H1 (cell line): Measurements from ENCODE around the gene SPTSSB. TPM values are rescaled to one million over a fixed set of nuclear protein-coding genes. Genes with fewer than 3 reads are reported as not detected.

ENCODE experiments used
- CTCF ChIA-PET: fragments of 300-600 bp; sonication (Branson Sonifier 250); formaldehyde crosslinking; loops from one replicate; lab custom pipeline; 2021; ENCODE audit not compliant: partially characterized antibody; lab: Charles Lee
- POLR2A ChIA-PET: fragments of 300-600 bp; sonication (Branson Sonifier 250); formaldehyde crosslinking; loops from one replicate; lab custom pipeline; 2021; ENCODE audit warnings: inconsistent platforms; ENCODE audit not compliant: partially characterized antibody; lab: Charles Lee
- DNase-seq, 2 experiments: peaks; one replicate each; pipeline versions ENCODE4 v3.0.0 to v3.0.0-alpha.2; 2010 to 2022; ENCODE audit warnings: low spot score in 2 of 2, low read depth in 1 of 2, mixed read lengths in 1 of 2
- FAIRE-seq: peaks from 2 replicates; lab custom pipeline; 2011; peaks lifted over from hg19 to GRCh38; lab: Jason Lieb, UNC
- H2AFZ ChIP-seq: 2 replicates; pipeline ENCODE4 v1.8.1; 2012; ENCODE audit warnings: low read length, inconsistent platforms
- H2AK5ac ChIP-seq: 2 replicates; pipeline ENCODE4 v1.6.1; 2013; ENCODE audit warnings: low read depth, low read length
- H2BK120ac ChIP-seq: replicated peaks from 2 replicates; pipeline ENCODE3; 2013; ENCODE audit warnings: low read depth, low read length, inconsistent platforms
- H2BK12ac ChIP-seq: 2 replicates; pipeline ENCODE4 v1.6.1; 2013; ENCODE audit warnings: low read depth, low read length
- H2BK15ac ChIP-seq: 2 replicates; pipeline ENCODE4 v1.6.1; 2013; ENCODE audit warnings: low read length
- H2BK20ac ChIP-seq: 2 replicates; pipeline ENCODE4 v1.6.1; 2013; ENCODE audit warnings: low read length
- H2BK5ac ChIP-seq: 2 replicates; pipeline ENCODE4 v1.6.1; 2013; ENCODE audit warnings: low read depth, low read length
- H3K14ac ChIP-seq: 2 replicates; pipeline ENCODE4 v1.6.1; 2013; ENCODE audit warnings: inconsistent platforms; ENCODE audit not compliant: insufficient read length
- H3K18ac ChIP-seq: 2 replicates; pipeline ENCODE4 v1.6.1; 2013; ENCODE audit warnings: low read length; ENCODE audit errors: extremely low read depth
- H3K23ac ChIP-seq: 2 replicates; pipeline ENCODE4 v1.6.1; 2013; ENCODE audit warnings: inconsistent platforms; ENCODE audit not compliant: insufficient read length
- H3K23me2 ChIP-seq: 2 replicates; pipeline ENCODE4 v1.6.1; 2013; ENCODE audit warnings: low read depth, low read length
- H3K27ac ChIP-seq: 2 replicates; pipeline ENCODE4 v1.6.1; 2011; ENCODE audit warnings: low read depth, low read length, inconsistent platforms
- H3K27me3 ChIP-seq, 4 experiments: replicated peaks in 1 of 4; 1 replicate in 1 of 4; 2 replicates in 3 of 4; pipeline versions ENCODE4 v1.6.1 to v1.8.1; 2011 to 2013; ENCODE audit warnings: low read length in 3 of 4, mild to moderate bottlenecking in 3 of 4, inconsistent platforms in 2 of 4, mixed read lengths in 2 of 4, moderate library complexity in 1 of 4; ENCODE audit not compliant: control insufficient read depth in 3 of 4, insufficient read depth in 3 of 4; ENCODE audit errors: extremely low read depth in 1 of 4
- H3K36me3 ChIP-seq, 4 experiments: 2 replicates each; pipeline versions ENCODE4 v1.6.1 to v1.8.1; 2011 to 2013; ENCODE audit warnings: mild to moderate bottlenecking in 4 of 4, low read length in 3 of 4, moderate library complexity in 2 of 4, control low read depth in 1 of 4, inconsistent platforms in 1 of 4; ENCODE audit not compliant: insufficient read depth in 4 of 4, control insufficient read depth in 2 of 4
- H3K4ac ChIP-seq: replicated peaks from 2 replicates; pipeline ENCODE3; 2013; ENCODE audit warnings: low read length, low read depth, mixed read lengths, inconsistent platforms; ENCODE audit not compliant: insufficient read length
- H3K4me1 ChIP-seq, 4 experiments: replicated peaks in 1 of 4; 1 replicate in 1 of 4; 2 replicates in 3 of 4; pipeline versions ENCODE4 v1.6.1 to v1.8.1; 2011 to 2013; ENCODE audit warnings: low read length in 3 of 4, inconsistent platforms in 2 of 4, mixed read lengths in 1 of 4; ENCODE audit not compliant: insufficient read depth in 4 of 4, control insufficient read depth in 3 of 4
- H3K4me2 ChIP-seq, 2 experiments: 2 replicates each; pipeline versions ENCODE4 v1.6.1 to v1.8.1; 2011 to 2013; ENCODE audit warnings: low read depth in 2 of 2, low read length in 2 of 2, control low read depth in 1 of 2, inconsistent platforms in 1 of 2, mild to moderate bottlenecking in 1 of 2; ENCODE audit not compliant: insufficient read depth in 1 of 2
- H3K4me3 ChIP-seq, 4 experiments: fragments of 200-600, 300-600 bp in 1 of 4; sonication (generic), shearing (Covaris generic), sonication (Bioruptor Twin) in 1 of 4; 2 replicates each; pipeline versions ENCODE4 v1.5.1 to v1.8.1; 2011 to 2016; ENCODE audit warnings: low read length in 4 of 4, low read depth in 3 of 4, control low read depth in 2 of 4, inconsistent platforms in 2 of 4, mild to moderate bottlenecking in 2 of 4, mixed read lengths in 1 of 4, moderate library complexity in 1 of 4; ENCODE audit not compliant: insufficient read depth in 2 of 4; ENCODE audit errors: extremely low read depth in 1 of 4
- H3K56ac ChIP-seq: replicated peaks from 2 replicates; pipeline ENCODE3; 2013; ENCODE audit warnings: low read depth, mild to moderate bottlenecking, mixed read lengths, low read length, inconsistent platforms; ENCODE audit not compliant: insufficient read length
- H3K79me1 ChIP-seq: 2 replicates; pipeline ENCODE4 v1.6.1; 2013; ENCODE audit warnings: low read depth, low read length, control low read depth
- H3K79me2 ChIP-seq, 2 experiments: 2 replicates each; pipeline versions ENCODE4 v1.6.1 to v1.8.1; 2012 to 2013; ENCODE audit warnings: low read length in 2 of 2, mild to moderate bottlenecking in 2 of 2, inconsistent platforms in 1 of 2; ENCODE audit not compliant: insufficient read depth in 2 of 2, control insufficient read depth in 1 of 2
- H3K9ac ChIP-seq, 4 experiments: replicated peaks in 1 of 4; 1 replicate in 1 of 4; 2 replicates in 3 of 4; pipeline versions ENCODE4 v1.6.1 to v1.8.1; 2011 to 2013; ENCODE audit warnings: low read depth in 3 of 4, low read length in 3 of 4, control low read depth in 2 of 4, mild to moderate bottlenecking in 2 of 4, moderate library complexity in 2 of 4, inconsistent platforms in 1 of 4; ENCODE audit errors: extremely low read depth in 1 of 4
- H3K9me3 ChIP-seq, 2 experiments: 2 replicates each; pipeline versions ENCODE4 v1.6.1 to v1.8.1; 2012 to 2013; ENCODE audit warnings: mild to moderate bottlenecking in 2 of 2, moderate library complexity in 2 of 2, control low read depth in 1 of 2, inconsistent platforms in 1 of 2, low read depth in 1 of 2, low read length in 1 of 2, mixed read lengths in 1 of 2; ENCODE audit not compliant: insufficient read depth in 2 of 2
- H4K20me1 ChIP-seq, 2 experiments: replicated peaks in 1 of 2; 2 replicates each; pipeline versions ENCODE3 to v1.8.1; 2011 to 2013; ENCODE audit warnings: inconsistent platforms in 2 of 2, low read length in 2 of 2, mild to moderate bottlenecking in 1 of 2; ENCODE audit not compliant: insufficient read depth in 2 of 2, control insufficient read depth in 1 of 2
- H4K5ac ChIP-seq: 2 replicates; pipeline ENCODE4 v1.6.1; 2013; ENCODE audit warnings: low read length, low read depth, mixed read lengths, inconsistent platforms; ENCODE audit not compliant: insufficient read length
- H4K8ac ChIP-seq: 2 replicates; pipeline ENCODE4 v1.8.0; 2013; ENCODE audit warnings: mild to moderate bottlenecking, moderate library complexity, low read length, inconsistent platforms; ENCODE audit not compliant: insufficient read depth; ENCODE audit errors: extremely low read depth
- H4K91ac ChIP-seq: replicated peaks from 2 replicates; pipeline ENCODE3; 2013; ENCODE audit warnings: low read length, mixed read lengths, inconsistent platforms; ENCODE audit not compliant: insufficient read length
- CTCF ChIP-seq, 3 experiments: IDR thresholded peaks; 1 replicate in 2 of 3; 2 replicates in 1 of 3; pipeline versions ENCODE4 v1.5.1 to v1.6.1; 2011; ENCODE audit warnings: low read length in 3 of 3, mild to moderate bottlenecking in 3 of 3, inconsistent platforms in 2 of 3, low read depth in 1 of 3, moderate library complexity in 1 of 3; ENCODE audit not compliant: insufficient read depth in 1 of 3; ENCODE audit errors: control extremely low read depth in 1 of 3
- NRF1 ChIP-seq: IDR thresholded peaks from 2 replicates; pipeline ENCODE4 v1.6.1; 2011; ENCODE audit warnings: mild to moderate bottlenecking, low read depth, low read length, improper control_type of control experiment
- TCF12 ChIP-seq: IDR thresholded peaks from 2 replicates; pipeline ENCODE4 v1.6.1; 2011; ENCODE audit warnings: low read depth, mild to moderate bottlenecking, low read length
- ZNF274 ChIP-seq: IDR thresholded peaks from 2 replicates; pipeline ENCODE4 v1.7.0; 2012; ENCODE audit warnings: low read length, borderline replicate concordance; ENCODE audit errors: extremely low read depth
- WGBS, 2 experiments: shearing (Covaris generic) in 1 of 2; methylation state at CpG; one replicate each; pipeline versions ENCODE4 v1.1.6 to v1.1.7; 2013 to 2015; ENCODE audit warnings: low lambda C conversion rate in 2 of 2, mixed read lengths in 2 of 2, inconsistent platforms in 1 of 2, low coverage in 1 of 2, missing lambda C conversion rate in 1 of 2; ENCODE audit not compliant: insufficient replicate concordance in 2 of 2, insufficient coverage in 1 of 2, insufficient read length in 1 of 2; ENCODE audit errors: extremely low coverage in 1 of 2, missing lambda C conversion rate in 1 of 2; 5-methylcytosine and 5-hydroxymethylcytosine counted together
- polyA plus RNA-seq, 7 experiments: library from polyadenylated mRNA; depleted of rRNA in 3 of 7; stranded (reverse) in 5 of 7; unstranded in 2 of 7; fragments of >200 nt in 5 of 7; fragments of 200-250 nt in 2 of 7; gene quantifications; 1 replicate in 5 of 7; 2 replicates in 1 of 7; 4 replicates in 1 of 7; pipeline versions ENCODE4 v1.2.1 to v1.2.3, GENCODE V29; 2011 to 2013; ENCODE audit warnings: missing spikeins in 2 of 7, mixed read lengths in 2 of 7
- total RNA-seq: library from RNA; stranded (reverse); fragmentation: NEBNext Ultra II Directional; extraction: Animal tissue kit (Norgen Biotek cat#: 25700); gene quantifications from 2 replicates; pipeline ENCODE4 v1.2.1, GENCODE V29; 2021

SPTSSB gene
- total and polyA plus RNA-seq, 2 of the 8 experiments (the other 6 are each of a cell fraction or from before 2014, with no cell fraction given), result 33.4 to 52.5 TPM

- H3K4me2 ChIP-seq, result no peak overlapping the region
- WGBS, 2 experiments, result 88% methylated on average over 2 of the region's 2 CpGs; no CpG with 5 or more reads in 1 of the 2 experiments
- H3K18ac ChIP-seq, result no peak overlapping the region
- no peak overlapping the region for H2BK20ac ChIP-seq
- no peak overlapping the region for H4K91ac ChIP-seq
- H4K8ac ChIP-seq, result no peak overlapping the region
- no peak overlapping the region for H3K4me3 ChIP-seq
- H3K4me1 ChIP-seq, result no peaks in the 10 kb centered on the region
- H2AK5ac ChIP-seq, result no peak overlapping the region
- no peak overlapping the region for H2BK12ac ChIP-seq
- H3K36me3 ChIP-seq, result peaks cover 0 to 3% (median 0%) of the 10 kb centered on the region in 4 experiments; a peak in 1 of 8 replicates
- no peaks in the 10 kb centered on the region for H3K23me2 ChIP-seq
- no peaks in the 10 kb centered on the region for H3K27me3 ChIP-seq
- H2BK5ac ChIP-seq, result no peak overlapping the region
- FAIRE-seq (no peak), DNase-seq (no peak)
- ChIA-PET CTCF (interaction anchor here (2.5 kb wide), 1 partner anchor 11 kb away, joined by 7 read pairs; no protein-coding TSS in a partner anchor), POLR2A (no interaction called here)
- no peak overlapping the region for H3K4ac ChIP-seq
- no peak overlapping the region for H3K27ac ChIP-seq
- no peak overlapping the region for H3K23ac ChIP-seq
- no peaks in the 10 kb centered on the region for H3K79me2 ChIP-seq
- no peak overlapping the region for H2BK120ac ChIP-seq
- H4K5ac ChIP-seq, result no peak overlapping the region
- H2BK15ac ChIP-seq, result no peak overlapping the region
- TF ChIP-seq NRF1, result no peak
- no peak for TF ChIP-seq ZNF274
- TF ChIP-seq TCF12, result no peak
- TF ChIP-seq CTCF (IDR thresholded peaks at IDR 0.05; ENCODE audit: control extremely low read depth in 1 of 3, insufficient read depth in 1 of 3, low read depth in 1 of 3, low read length in 3 of 3), result no peak
- no peak overlapping the region for H3K56ac ChIP-seq
- no peak overlapping the region for H3K9ac ChIP-seq
- H3K14ac ChIP-seq, result no peak overlapping the region
- H3K79me1 ChIP-seq, result no peaks in the 10 kb centered on the region
- H4K20me1 ChIP-seq, result no peaks in the 10 kb centered on the region
- H3K9me3 ChIP-seq, result no peaks in the 10 kb centered on the region
- no peak overlapping the region for H2AFZ ChIP-seq
Measured at GRCh38 chr3:161354554-161354953, 16.8 kb downstream of the SPTSSB start.
